Activated T-helper 2 cell treated with anti-CD3 and anti-CD28 coated beads, Interferon-gamma antibody, Interleukin-2, Interleukin-4, amounts not matched to agents 10 μg/mL and 5 μg/mL and 100 μg/mL, durations not matched to agents 14 hours and 24 hours and 36 hours (primary cell): ENCODE measurements around the gene C16orf92. TPM values are rescaled to one million over a fixed set of nuclear protein-coding genes. Genes with fewer than 3 reads are reported as not detected.
A peak's percentile ranks its signal among the peaks of the same experiment; 100 is the strongest.
"Not testable (repeated sequence)": the region's sequence is repeated elsewhere in the genome, so short reads cannot be mapped to it uniquely, and the experiment has no call there.

Experiments
- DNase-seq: peaks from one replicate; pipeline ENCODE4 v3.0.0; 2021; ENCODE audit warnings: low spot score
- H3K27ac Mint-ChIP-seq: one replicate; pipeline ENCODE4 v1.8.0; 2021; ENCODE audit warnings: mixed read lengths
- H3K27me3 Mint-ChIP-seq: one replicate; pipeline ENCODE4 v1.8.0; 2021; ENCODE audit warnings: low read depth, mixed read lengths
- H3K36me3 Mint-ChIP-seq: one replicate; pipeline ENCODE4 v1.8.0; 2021; ENCODE audit warnings: low read depth, mixed read lengths
- H3K4me1 Mint-ChIP-seq: one replicate; pipeline ENCODE4 v1.8.0; 2021; ENCODE audit warnings: low read depth, mixed read lengths
- H3K4me3 Mint-ChIP-seq: one replicate; pipeline ENCODE4 v1.8.0; 2021; ENCODE audit warnings: low read depth, mild to moderate bottlenecking, moderate library complexity, mixed read lengths
- H3K9me3 Mint-ChIP-seq: one replicate; pipeline ENCODE4 v1.8.0; 2021; ENCODE audit warnings: mixed read lengths
- intact Hi-C: fragments of 100-400 bp; cut with micrococcal nuclease; formaldehyde crosslinking; loops from one replicate; pipeline ENCODE4 v1.15.1; 2023
- total RNA-seq: library from RNA; stranded (reverse); gene quantifications from 2 replicates; pipeline ENCODE4 v1.2.3, GENCODE V29; 2022

Gene C16orf92
- total RNA-seq, 1 donor from 2014 or later, result not detected

DNA sequence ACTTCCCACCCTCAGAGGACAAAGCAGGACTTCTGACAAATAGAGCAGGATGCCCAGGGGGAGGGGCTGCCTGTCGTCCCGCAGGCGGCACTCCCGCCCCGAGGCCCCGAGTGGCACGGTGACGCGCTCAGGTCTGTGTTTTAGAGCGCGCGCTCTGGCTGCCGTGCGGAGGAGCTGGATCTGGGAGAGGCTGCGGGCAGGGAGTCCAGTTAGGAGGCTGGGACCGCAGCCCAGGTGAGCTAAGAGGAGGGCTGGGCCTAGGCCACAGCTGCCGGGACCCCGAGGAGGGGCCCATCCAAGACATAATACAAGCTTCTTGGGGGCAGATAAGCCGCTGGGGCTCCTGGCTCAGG, 18.6 kb upstream of the C16orf92 start:
- peaks cover 26% of the 10 kb centered on the region for H3K36me3 Mint-ChIP-seq
- no peak for DNase-seq
- intact Hi-C loops, result no loop called here
- H3K27me3 Mint-ChIP-seq, result peaks cover 7% of the 10 kb centered on the region
- H3K4me3 Mint-ChIP-seq, result no peak overlapping the region
- peak overlapping the region; percentile 21 for H3K27ac Mint-ChIP-seq
- H3K4me1 Mint-ChIP-seq, result no peaks in the 10 kb centered on the region
- no peaks in the 10 kb centered on the region for H3K9me3 Mint-ChIP-seq

DNA sequence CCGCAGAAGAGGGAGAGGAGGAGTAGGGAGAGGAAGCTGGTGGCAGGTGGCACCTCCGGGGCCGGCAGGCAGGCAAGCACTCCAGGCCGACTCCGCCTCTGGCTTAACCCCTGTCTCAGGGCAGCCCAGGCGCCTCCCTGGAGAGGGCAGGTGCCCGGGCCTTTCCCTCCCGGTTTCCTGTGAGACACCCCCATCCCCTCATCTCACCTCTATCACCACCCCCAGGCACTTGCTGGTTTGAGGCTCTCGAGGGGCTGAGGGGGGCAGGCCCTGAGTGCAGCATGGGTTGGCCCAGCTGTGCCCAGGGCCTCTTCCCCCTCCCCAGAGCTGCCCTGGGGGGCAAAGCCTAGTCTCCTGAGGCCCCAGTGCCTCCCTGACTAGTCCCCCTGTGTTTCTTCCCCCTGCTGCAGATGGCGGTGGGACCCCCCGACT, 18.2 kb upstream of the C16orf92 start:
- Mint-ChIP-seq H3K4me1 (no peaks in the 10 kb centered on the region), H3K27me3 (peaks cover 8% of the 10 kb centered on the region), H3K36me3 (peaks cover 21% of the 10 kb centered on the region), H3K4me3 (no peak overlapping the region), H3K27ac (no peak overlapping the region), H3K9me3 (no peaks in the 10 kb centered on the region)
- intact Hi-C loops, result no loop called here
- DNase-seq, result no peak

DNA sequence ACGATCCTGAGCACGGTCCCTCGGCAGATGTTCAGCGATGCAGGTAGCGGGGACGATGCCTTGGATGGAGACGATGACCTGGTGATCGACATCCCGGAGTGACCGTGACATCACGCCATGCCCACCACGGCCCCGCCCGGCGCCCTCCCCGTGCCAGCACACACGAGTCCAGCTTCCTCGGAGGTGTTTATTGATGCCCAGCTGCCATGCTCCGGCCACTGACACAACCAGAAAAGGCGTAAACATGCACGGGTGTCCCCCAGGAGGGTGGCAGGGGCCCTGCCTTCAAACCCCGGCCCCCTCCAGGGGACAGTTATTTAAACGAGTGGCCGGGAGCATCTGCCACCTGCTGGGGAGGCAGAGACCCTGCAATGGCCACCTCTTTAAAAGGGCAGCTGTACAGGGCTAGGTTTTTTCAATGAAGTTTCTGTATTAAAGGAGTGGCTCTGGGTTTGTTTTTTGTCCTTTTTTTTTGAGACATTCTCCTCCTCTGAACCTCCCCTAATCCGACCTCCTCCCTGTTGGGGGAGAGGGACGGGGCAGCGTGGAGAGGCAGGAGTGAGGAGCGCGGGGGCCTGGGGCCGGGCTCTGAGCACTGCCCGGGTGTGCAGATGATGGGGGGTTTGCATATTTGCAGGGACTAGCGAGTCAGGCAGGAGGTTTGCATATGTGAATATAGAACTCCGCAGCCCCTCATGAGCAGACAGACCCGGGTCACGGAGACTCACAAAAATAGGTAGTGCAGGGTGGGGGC, 17.5 kb upstream of the C16orf92 start:
- H3K4me1 Mint-ChIP-seq, result no peaks in the 10 kb centered on the region
- H3K27ac Mint-ChIP-seq, result no peak overlapping the region
- no peaks in the 10 kb centered on the region for H3K9me3 Mint-ChIP-seq
- intact Hi-C loops, result no loop called here
- DNase-seq, result no peak
- no peak overlapping the region for H3K4me3 Mint-ChIP-seq
- peaks cover 20% of the 10 kb centered on the region for H3K36me3 Mint-ChIP-seq
- peaks cover 12% of the 10 kb centered on the region for H3K27me3 Mint-ChIP-seq

DNA sequence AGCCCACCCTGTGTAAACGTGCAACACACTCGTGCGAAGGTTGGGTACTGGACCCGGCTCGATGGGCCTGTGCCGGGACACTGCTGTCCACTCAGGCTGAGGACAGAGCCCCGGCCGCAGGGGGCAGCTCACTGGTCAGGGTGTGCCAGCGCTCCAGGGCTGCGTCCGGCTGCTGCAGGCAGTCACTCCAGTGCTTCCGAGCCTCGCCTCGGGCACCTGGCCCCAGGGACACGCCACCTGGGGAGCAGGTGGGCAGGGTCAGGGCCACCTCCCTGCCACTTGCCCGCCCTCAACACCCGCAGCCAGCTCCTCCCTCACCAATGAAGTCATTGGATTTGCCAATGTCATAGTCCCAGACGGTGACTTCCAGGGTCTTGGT, 16.9 kb upstream of the C16orf92 start:
- intact Hi-C loops, result no loop called here
- Mint-ChIP-seq H3K9me3 (no peaks in the 10 kb centered on the region), H3K4me3 (no peak overlapping the region), H3K36me3 (peaks cover 20% of the 10 kb centered on the region), H3K4me1 (no peaks in the 10 kb centered on the region), H3K27ac (no peak overlapping the region), H3K27me3 (peaks cover 13% of the 10 kb centered on the region)
- no peak for DNase-seq

DNA sequence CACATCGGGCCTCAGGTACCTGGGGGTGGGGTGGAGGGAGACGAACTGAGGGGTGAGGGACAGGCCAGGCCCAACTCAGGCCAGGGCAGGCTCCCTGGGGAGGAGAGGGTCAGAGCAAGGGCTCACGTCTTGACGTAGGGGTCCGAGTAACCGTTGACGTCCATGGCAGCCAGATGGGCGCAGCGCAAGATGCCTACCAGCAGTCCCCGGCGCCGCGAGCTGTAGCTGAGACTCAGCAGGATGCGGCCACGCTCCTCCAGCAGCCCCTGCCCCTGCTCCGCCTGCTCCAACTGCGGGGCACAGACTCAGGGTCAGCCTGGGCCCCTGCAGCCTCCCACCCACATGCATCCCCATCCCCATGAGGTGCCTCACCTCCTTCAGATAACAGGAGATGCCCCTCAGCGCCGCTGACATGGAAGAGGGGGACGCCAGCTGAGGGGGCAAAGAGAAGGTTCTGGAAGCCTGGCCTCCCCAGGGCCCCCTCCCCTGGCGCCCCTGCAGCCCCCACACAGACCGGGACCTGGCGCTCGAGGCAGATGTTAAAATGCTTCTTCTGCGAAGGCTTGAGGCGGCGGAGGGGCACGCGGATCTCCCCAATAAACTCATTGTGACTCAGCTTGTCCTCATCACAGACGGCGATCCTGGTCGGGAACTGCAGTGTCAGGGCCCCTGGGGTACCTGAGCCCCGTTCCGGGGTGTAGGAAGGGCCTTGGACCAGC, 16.2 kb upstream of the C16orf92 start:
- Mint-ChIP-seq H3K27ac (no peak overlapping the region), H3K36me3 (peaks cover 16% of the 10 kb centered on the region), H3K27me3 (peaks cover 13% of the 10 kb centered on the region), H3K4me3 (no peak overlapping the region), H3K9me3 (no peaks in the 10 kb centered on the region), H3K4me1 (no peaks in the 10 kb centered on the region)
- intact Hi-C loops, result no loop called here
- no peak for DNase-seq

DNA sequence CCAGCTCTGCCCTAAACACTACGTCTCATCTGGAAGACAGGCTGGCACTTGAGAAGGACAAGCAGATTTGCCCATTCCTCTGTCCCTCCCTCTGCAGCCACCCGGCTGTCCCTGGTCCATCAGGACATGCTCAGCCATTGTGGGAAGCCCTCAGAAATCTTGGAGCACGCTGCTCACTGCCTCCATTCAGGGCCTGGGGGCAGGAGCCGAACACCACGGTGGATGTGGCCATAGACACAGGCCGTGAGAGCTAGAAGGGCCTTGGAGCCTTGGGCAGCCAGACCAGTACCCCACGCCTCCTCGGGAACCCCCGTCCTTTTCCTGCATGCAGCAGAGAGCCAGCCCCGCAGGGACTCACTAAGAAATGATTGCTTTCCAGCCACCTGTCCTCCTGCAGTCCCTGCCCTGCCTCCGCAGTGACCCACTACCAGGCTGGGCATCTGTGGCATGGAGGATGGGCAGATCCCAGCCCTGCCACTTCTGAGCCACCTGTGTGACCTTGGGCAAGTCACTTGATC, 15.6 kb upstream of the C16orf92 start:
- Mint-ChIP-seq H3K27ac (no peak overlapping the region), H3K4me1 (peaks cover 3% of the 10 kb centered on the region), H3K27me3 (peaks cover 18% of the 10 kb centered on the region)

DNA sequence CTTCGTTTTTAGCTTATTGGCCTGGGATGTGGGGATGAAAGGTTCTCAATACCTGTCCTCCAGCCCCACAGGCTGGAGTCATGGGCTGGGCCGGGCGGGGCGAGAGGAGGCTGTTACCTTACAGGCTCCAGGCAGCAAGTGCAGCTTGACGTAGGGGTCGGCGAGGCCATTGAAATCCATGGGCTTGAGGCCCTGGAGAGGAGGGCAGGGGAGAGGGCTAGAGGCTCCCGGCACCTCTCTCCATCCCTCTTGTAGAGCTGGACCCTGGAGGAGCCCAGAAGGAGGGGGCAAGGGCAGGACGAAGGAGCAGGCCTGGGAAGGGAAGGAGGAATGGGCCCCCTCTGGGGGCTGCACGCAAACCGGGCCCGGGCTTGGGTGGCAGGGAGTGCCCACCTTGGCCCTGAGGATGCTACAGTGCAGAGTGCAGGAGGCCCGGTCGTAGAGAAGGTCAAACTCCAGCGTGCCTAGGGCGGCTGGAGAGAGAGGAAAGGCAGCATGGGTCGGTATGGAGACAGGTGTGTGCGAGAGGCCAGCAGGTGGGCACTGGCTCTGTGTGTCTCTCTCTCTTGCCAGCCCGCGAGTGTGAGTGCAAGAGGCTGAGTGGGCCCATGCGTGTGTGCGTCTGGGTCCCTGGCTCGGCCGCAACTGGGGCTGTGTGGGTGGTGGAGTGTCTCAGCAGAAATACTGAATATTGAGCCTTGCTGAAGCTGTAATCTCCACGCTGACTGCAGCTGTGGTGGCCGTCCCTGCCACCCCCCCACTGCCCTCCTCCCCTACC, 13.7 kb upstream of the C16orf92 start:
- Mint-ChIP-seq H3K36me3 (no peaks in the 10 kb centered on the region), H3K27ac (no peak overlapping the region), H3K4me3 (peak overlapping the region; percentile 39), H3K27me3 (peaks cover 21% of the 10 kb centered on the region), H3K4me1 (peaks cover 3% of the 10 kb centered on the region), H3K9me3 (no peaks in the 10 kb centered on the region)
- no peak for DNase-seq
- intact Hi-C loops, result no loop called here

More for the DNA sequence above, 15.6 kb upstream of the C16orf92 start:
- H3K4me3 Mint-ChIP-seq, result no peak overlapping the region
- DNase-seq, result no peak
- no peaks in the 10 kb centered on the region for H3K9me3 Mint-ChIP-seq
- intact Hi-C loops, result no loop called here
- peaks cover 9% of the 10 kb centered on the region for H3K36me3 Mint-ChIP-seq

DNA sequence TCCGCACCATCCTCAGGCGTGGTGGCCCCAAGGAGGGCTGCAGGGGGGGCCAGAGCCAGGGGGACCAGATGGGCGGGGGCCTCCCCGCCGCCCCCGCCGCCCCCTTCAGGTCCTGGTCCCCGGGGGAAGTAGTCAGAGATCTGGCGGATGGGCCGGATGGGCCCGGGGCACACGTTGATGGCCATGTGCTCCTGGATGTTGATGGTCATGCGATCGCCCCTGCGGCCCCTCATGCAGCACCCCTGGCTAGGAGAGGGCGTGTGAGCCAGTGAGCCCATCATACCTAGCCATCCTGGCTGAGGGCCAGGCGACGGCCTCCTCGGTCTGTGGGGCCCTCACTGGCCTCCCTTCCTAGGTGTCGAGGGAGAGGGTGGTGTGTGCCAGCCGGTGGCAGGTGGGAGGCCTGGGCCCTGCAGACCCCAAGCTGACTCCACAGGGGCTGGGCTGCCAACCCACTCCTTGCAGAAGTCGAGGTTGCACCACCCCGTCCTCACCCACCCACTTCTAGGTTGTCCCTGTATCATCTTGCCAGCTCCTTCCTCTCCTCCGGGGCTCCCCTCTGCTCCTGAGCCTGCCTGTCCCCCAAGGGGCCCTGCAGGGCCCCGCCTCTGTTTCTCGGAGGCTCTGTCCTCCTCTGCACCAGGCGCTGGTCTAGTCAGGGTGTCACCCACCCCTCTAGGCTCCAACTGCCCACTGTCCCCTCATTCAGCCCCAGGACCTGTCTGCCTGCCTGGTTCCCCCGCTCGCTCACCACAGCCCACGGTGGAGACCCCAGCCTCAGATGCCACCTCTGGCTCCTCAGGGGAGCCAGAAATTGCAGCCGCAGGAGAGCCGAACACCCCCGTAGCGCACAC, 12.8 kb upstream of the C16orf92 start:
- peaks cover 3% of the 10 kb centered on the region for H3K4me1 Mint-ChIP-seq
- peaks cover 21% of the 10 kb centered on the region for H3K27me3 Mint-ChIP-seq
- DNase-seq, result no peak
- H3K4me3 Mint-ChIP-seq, result peak overlapping the region; percentile 60
- no peaks in the 10 kb centered on the region for H3K36me3 Mint-ChIP-seq
- no peaks in the 10 kb centered on the region for H3K9me3 Mint-ChIP-seq
- no peak overlapping the region for H3K27ac Mint-ChIP-seq
- intact Hi-C loops, result no loop called here

DNA sequence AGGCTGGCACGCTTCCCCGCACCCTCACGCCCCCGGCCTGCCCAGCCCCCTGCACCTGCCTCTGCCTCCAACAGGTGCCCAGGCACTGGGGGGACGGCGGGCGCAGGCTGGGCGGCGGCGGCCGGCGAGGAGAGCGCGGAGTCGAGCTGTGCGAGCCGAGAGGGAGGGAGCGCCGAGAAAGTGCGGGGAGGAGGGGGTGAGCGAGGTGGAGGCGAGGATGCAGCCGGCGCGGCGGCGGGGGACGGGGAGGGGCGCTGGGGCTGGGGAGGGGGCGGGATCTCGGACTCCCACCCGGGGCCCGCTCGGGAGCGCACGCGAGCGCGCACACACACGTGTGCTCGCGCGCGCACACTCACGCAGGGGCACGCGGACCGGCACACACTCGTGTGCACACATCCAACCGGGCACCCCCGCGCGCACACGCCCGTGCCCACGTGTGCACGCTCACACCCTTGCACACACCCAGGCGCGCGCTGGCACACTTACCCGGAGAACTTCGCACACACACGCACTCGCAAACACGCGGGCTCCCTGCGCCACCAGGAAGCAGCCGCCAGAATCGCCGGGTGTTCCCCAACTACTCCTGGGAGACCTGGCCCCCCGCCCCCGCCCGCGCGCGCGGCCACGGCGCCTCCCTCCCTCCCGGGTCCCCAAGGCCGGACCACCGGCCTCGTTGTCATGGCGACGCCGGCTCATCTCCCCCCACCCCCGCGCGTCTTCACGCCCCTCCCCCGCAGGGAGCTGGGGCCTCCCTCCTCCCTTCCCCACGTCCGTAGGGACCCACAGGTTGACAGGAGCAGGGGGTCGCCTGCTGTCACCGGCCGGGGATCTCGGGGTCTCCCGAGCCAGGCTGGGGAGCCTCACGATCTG, 11.9 kb upstream of the C16orf92 start, which contains the start of gene DOC2A:
DOC2A (minus strand) TSS at position 184 of the 870 bp plus-strand sequence. CDS start 805 bp downstream, outside the sequence.
- intact Hi-C loops, result no loop called here
- Mint-ChIP-seq H3K4me1 (peaks cover 3% of the 10 kb centered on the region), H3K27me3 (peaks cover 22% of the 10 kb centered on the region), H3K36me3 (no peaks in the 10 kb centered on the region), H3K4me3 (peak within 1 kb of the TSS; percentile 78), H3K9me3 (no peaks in the 10 kb centered on the region), H3K27ac (no peak within 1 kb of the TSS)
- no peak for DNase-seq

DNA sequence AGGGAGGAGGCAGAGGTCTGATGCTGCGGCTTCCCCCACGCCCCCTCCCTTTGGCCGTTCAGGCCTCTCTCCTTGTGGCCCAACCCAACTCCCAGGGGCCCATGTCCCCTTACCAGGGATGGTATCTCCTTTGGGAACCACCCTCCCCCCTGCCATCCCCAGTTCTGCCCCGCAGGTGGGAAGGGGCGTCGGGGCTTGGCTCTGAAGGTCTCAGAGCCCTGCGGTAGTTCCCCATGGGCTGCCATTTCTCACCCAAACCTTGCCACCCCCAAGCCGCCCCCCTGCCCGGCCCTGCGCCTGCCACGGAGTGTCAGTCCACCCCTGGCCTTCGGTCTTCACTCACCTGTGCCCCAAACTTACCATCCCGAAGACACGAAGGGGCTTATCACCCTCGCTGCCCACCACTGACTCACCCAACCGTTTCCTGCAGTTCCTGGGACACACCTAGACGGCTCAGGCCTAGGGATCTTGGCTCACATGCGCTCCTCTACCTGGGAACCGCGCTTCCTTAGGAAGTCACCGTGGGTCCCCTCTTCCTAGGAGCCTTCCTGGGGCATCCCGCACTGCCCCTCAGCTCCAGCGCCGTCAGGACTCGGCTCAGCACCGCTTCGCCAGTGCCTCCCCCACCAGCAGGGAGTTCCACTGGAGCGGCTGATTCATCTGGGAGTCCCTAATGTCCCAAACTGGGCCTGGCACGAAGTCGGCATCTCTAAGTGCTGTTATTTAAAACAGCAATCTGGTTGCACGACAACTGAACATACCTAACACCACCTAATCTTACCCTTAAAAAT, 11.1 kb upstream of the C16orf92 start:
- Mint-ChIP-seq H3K4me3 (peak overlapping the region; percentile 78), H3K4me1 (peaks cover 3% of the 10 kb centered on the region), H3K9me3 (no peaks in the 10 kb centered on the region), H3K36me3 (no peaks in the 10 kb centered on the region), H3K27ac (peak overlapping the region; percentile 36), H3K27me3 (peaks cover 24% of the 10 kb centered on the region)
- intact Hi-C loops, result no loop called here
- DNase-seq, result no peak

DNA sequence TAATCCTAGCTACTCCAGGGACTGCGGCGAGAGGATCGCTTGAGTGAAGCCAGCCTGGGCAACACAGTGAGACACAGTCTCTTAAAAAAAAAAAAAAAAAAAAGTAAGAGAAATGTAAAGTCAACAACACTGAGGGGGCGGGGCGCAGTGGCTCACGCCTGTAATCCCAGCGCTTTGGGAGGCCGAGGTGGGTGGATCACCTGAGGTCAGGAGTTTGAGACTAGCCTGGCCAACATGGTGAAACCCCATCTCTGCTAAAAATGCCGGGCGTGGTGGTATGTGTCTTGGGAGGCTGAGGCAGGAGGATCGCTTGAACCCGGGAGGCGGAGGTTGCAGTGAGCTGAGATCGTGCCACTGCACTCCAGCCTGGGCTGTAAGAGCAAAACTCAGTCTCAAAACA, 10.4 kb upstream of the C16orf92 start:
- peaks cover 24% of the 10 kb centered on the region for H3K27me3 Mint-ChIP-seq
- DNase-seq, H3K4me1 Mint-ChIP-seq: not testable (repeated sequence)

More for the DNA sequence above, 10.4 kb upstream of the C16orf92 start:
- H3K4me3 Mint-ChIP-seq, H3K27ac Mint-ChIP-seq, H3K9me3 Mint-ChIP-seq, H3K36me3 Mint-ChIP-seq, intact Hi-C loops: not testable (repeated sequence)
